A673 (cell line): ENCODE data around the gene PEX16.

Experiments used
- CTCF ChIP-seq: fragments of 300-800, 200-600 bp; sonication (generic); conservative IDR thresholded peaks from 2 replicates; pipeline ENCODE4 v1.5.1; 2017; ENCODE audit warnings: low read depth, mild to moderate bottlenecking, antibody characterized with exemption, low read length, moderate library complexity, mixed read lengths
- EZH2 ChIP-seq: fragments of 200-600 bp; sonication (generic); IDR thresholded peaks from 2 replicates; pipeline ENCODE4 v1.6.1; 2017; ENCODE audit warnings: borderline replicate concordance, low read depth, mild to moderate bottlenecking, mixed read lengths, antibody characterized with exemption, low read length; ENCODE audit not compliant: poor library complexity, severe bottlenecking

DNA sequence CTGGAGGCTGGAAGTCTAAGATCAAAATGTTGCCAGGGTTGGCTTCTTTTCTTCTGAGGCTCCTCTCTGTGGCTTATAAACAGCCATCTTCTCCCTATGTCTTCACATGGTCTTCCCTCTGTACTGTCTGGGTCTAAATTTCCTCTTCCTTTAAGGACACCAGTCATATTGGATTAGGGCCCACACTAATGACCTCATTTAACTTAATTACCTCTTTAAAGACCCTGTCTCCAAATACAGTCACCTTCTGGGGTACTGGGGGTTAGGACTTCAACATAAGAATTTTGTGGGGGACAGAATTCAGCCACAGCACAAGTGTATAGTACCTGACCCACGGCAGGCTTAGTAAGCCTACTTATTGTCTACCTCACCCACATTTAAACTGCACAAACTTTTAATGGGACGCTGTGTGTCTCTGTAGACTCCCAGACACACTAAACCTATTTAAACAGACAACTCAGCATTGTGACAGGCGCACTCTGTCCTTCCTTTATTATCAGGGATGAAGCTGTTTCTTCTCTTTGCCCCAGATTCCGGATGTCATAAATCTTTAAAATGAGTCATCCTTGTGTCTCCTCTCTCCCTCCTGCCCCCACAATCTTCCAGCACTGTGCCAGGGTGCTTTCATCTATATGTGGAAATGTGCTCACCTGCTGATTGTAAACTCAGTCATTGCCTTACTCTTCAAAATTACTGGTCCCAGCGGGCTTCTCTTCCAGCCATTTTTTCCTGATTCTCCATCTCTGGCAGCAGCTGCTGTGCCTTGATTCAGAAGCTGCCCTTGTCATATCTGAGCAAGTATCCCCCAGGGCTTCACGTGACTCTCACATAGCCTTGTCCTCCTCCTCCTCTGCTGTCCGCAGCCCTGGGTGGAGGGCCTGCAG lies 37.6 kb downstream of the PEX16 start:
- no peak for TF ChIP-seq CTCF
- no peak for TF ChIP-seq EZH2
